Thyroid gland (tissue), 4 donors: ENCODE results near the gene ACAP3.

Experiments
- POLR2A ChIP-seq, 2 donors: fragments of 450-650 bp; IDR thresholded peaks; one replicate each; pipeline ENCODE4 v1.6.1; 2017; ENCODE audit warnings: antibody characterized with exemption in 2 of 2, mild to moderate bottlenecking in 2 of 2, moderate library complexity in 1 of 2
- TF ChIP-seq, protein P1 (sequence below), 6 experiments: fragments of 200-600 bp in 3 of 6; fragments of 450-650 bp in 3 of 6; sonication (generic) in 3 of 6; IDR thresholded peaks; one replicate each; pipeline ENCODE4 v1.5.1; 2016 to 2019; ENCODE audit warnings: antibody characterized with exemption in 6 of 6, mild to moderate bottlenecking in 2 of 6, inconsistent platforms in 1 of 6, moderate library complexity in 1 of 6

DNA sequence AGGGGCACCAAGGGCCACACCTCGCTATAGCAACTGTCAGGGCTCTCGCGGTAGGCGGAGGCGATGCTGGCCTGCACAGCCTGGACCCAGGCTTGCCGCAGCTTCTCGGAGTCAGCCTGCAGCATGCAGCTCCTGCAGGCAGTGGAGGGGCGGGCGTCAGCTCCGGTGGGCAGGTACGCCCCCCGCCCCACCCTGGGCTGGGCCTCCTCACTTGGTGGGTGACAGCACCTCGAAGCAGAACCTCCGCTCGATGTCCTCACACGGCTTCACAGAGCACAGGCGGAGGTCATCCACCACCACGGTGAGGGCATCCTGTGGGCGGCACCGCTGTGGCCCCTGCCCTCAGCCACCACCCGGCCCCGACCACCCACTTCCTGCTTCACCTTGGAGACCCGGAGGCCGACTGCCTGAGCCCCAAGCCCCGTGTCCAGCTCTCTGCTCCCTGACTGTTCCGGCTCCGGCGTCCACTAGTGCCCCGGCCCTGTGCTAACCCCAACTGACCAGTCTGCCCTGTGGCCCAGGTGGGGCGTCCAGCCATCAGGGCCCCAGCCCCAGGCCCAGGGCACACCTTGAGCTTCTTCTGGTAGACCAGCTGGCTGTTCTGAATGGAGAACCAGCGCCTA lies 9.8 kb downstream of the ACAP3 start:
- TF ChIP-seq, protein P1, sequence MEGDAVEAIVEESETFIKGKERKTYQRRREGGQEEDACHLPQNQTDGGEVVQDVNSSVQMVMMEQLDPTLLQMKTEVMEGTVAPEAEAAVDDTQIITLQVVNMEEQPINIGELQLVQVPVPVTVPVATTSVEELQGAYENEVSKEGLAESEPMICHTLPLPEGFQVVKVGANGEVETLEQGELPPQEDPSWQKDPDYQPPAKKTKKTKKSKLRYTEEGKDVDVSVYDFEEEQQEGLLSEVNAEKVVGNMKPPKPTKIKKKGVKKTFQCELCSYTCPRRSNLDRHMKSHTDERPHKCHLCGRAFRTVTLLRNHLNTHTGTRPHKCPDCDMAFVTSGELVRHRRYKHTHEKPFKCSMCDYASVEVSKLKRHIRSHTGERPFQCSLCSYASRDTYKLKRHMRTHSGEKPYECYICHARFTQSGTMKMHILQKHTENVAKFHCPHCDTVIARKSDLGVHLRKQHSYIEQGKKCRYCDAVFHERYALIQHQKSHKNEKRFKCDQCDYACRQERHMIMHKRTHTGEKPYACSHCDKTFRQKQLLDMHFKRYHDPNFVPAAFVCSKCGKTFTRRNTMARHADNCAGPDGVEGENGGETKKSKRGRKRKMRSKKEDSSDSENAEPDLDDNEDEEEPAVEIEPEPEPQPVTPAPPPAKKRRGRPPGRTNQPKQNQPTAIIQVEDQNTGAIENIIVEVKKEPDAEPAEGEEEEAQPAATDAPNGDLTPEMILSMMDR (IDR thresholded peaks at IDR 0.05): no peak
- TF ChIP-seq POLR2A (IDR thresholded peaks at IDR 0.05): no peak
